SK-N-SH treated with all-trans-retinoic acid at 6 μM for 48 hours (cell line): ENCODE measurements around the gene ATOH8.
A peak's percentile ranks its signal among the peaks of the same experiment; 100 is the strongest.

Experiments
- ATAC-seq: fragments of 200-7000 bp; cut with Tn5 transposase; 3 replicates; pipeline ENCODE4 v1.9.1; 2020; ENCODE audit warnings: mild to moderate bottlenecking, moderate library complexity
- ARNTL ChIP-seq: fragments of 450-650 bp; formaldehyde crosslinking; IDR thresholded peaks from 2 replicates; pipeline ENCODE4 v1.5.0; 2020; ENCODE audit warnings: low read depth, mild to moderate bottlenecking, moderate library complexity, borderline replicate concordance
- BACH2 ChIP-seq: fragments of 250-450 bp; sonication (Bioruptor Pico); IDR thresholded peaks from 2 replicates; pipeline ENCODE4 v1.9.0; 2021; ENCODE audit warnings: mild to moderate bottlenecking, borderline replicate concordance
- CSDC2 ChIP-seq: fragments of 250-450 bp; sonication (Bioruptor Pico); IDR thresholded peaks from 2 replicates; pipeline ENCODE4 v1.5.0; 2020; ENCODE audit warnings: mild to moderate bottlenecking, moderate library complexity
- ESRRG ChIP-seq: fragments of 250-450 bp; sonication (Bioruptor Pico); IDR thresholded peaks from 2 replicates; pipeline ENCODE4 v1.6.1; 2021; ENCODE audit warnings: mild to moderate bottlenecking
- GLIS3 ChIP-seq: fragments of 250-450 bp; sonication (Bioruptor Pico); IDR thresholded peaks from 2 replicates; pipeline ENCODE4 v1.5.0; 2020; ENCODE audit warnings: mild to moderate bottlenecking, moderate library complexity
- ISL1 ChIP-seq: fragments of 250-450 bp; sonication (Bioruptor Pico); IDR thresholded peaks from 2 replicates; pipeline ENCODE4 v2.1.2; 2022; ENCODE audit warnings: mild to moderate bottlenecking, moderate library complexity
- OSR1 ChIP-seq: fragments of 250-450 bp; sonication (Bioruptor Pico); IDR thresholded peaks from 2 replicates; pipeline ENCODE4 v1.8.0; 2022; ENCODE audit warnings: moderate library complexity, mild to moderate bottlenecking, inconsistent platforms
- POU6F1 ChIP-seq: fragments of 250-450 bp; sonication (Bioruptor Pico); IDR thresholded peaks from 2 replicates; pipeline ENCODE4 v1.8.0; 2021; ENCODE audit warnings: low read depth, mild to moderate bottlenecking, moderate library complexity, borderline replicate concordance
- PPARA ChIP-seq: fragments of 250-450 bp; sonication (Bioruptor Pico); IDR thresholded peaks from 2 replicates; pipeline ENCODE4 v1.5.0; 2020; ENCODE audit warnings: mild to moderate bottlenecking, borderline replicate concordance
- RARB ChIP-seq: fragments of 250-450 bp; sonication (Bioruptor Pico); IDR thresholded peaks from 2 replicates; pipeline ENCODE4 v1.8.0; 2021; ENCODE audit warnings: mild to moderate bottlenecking, moderate library complexity
- SNAI2 ChIP-seq: fragments of 250-450 bp; sonication (Bioruptor Pico); IDR thresholded peaks from 2 replicates; pipeline ENCODE4 v1.5.0; 2020; ENCODE audit warnings: mild to moderate bottlenecking, moderate library complexity
- TCF4 ChIP-seq: fragments of 250-450 bp; sonication (Bioruptor Pico); IDR thresholded peaks from 2 replicates; pipeline ENCODE4 v1.8.0; 2021; ENCODE audit warnings: mild to moderate bottlenecking, moderate library complexity, borderline replicate concordance
- TOX ChIP-seq: fragments of 250-450 bp; sonication (Bioruptor Pico); IDR thresholded peaks from 2 replicates; pipeline ENCODE4 v1.8.0; 2021; ENCODE audit warnings: mild to moderate bottlenecking, moderate library complexity, borderline replicate concordance
- ZC3H10 ChIP-seq: fragments of 250-450 bp; sonication (Bioruptor Pico); IDR thresholded peaks from 2 replicates; pipeline ENCODE4 v1.5.1; 2021; ENCODE audit warnings: mild to moderate bottlenecking, moderate library complexity
- ZFP3 ChIP-seq: fragments of 250-450 bp; sonication (Bioruptor Pico); IDR thresholded peaks from 2 replicates; pipeline ENCODE4 v1.5.0; 2020; ENCODE audit warnings: mild to moderate bottlenecking, moderate library complexity
- ZNF565 ChIP-seq: fragments of 450-650 bp; formaldehyde crosslinking; conservative IDR thresholded peaks from 2 replicates; pipeline ENCODE4 v1.5.0; 2020; ENCODE audit warnings: low read depth, mild to moderate bottlenecking, moderate library complexity
- ZNF70 ChIP-seq: fragments of 450-650 bp; formaldehyde crosslinking; IDR thresholded peaks from 2 replicates; pipeline ENCODE4 v1.5.0; 2020; ENCODE audit warnings: mild to moderate bottlenecking, moderate library complexity
- ZNF8 ChIP-seq: fragments of 450-650 bp; formaldehyde crosslinking; IDR thresholded peaks from 2 replicates; pipeline ENCODE4 v1.5.0; 2020; ENCODE audit warnings: mild to moderate bottlenecking, moderate library complexity
- TF ChIP-seq, protein P1 (sequence below): fragments of 250-450 bp; sonication (Bioruptor Pico); IDR thresholded peaks from 2 replicates; pipeline ENCODE4 v1.5.0; 2020; ENCODE audit warnings: mild to moderate bottlenecking, moderate library complexity
- TF ChIP-seq, protein P2 (sequence below): fragments of 250-450 bp; sonication (Bioruptor Pico); IDR thresholded peaks from 2 replicates; pipeline ENCODE4 v1.5.1; 2021; ENCODE audit warnings: mild to moderate bottlenecking, moderate library complexity
- TF ChIP-seq, protein P3 (sequence below): fragments of 250-450 bp; sonication (Bioruptor Pico); IDR thresholded peaks from 2 replicates; pipeline ENCODE4 v1.8.0; 2020; ENCODE audit warnings: mild to moderate bottlenecking, moderate library complexity, borderline replicate concordance
- TF ChIP-seq, protein P4 (sequence below): fragments of 250-450 bp; sonication (Bioruptor Pico); IDR thresholded peaks from 2 replicates; pipeline ENCODE4 v1.5.1; 2020; ENCODE audit warnings: low read depth, mild to moderate bottlenecking, moderate library complexity

The ATOH8 gene

GRCh38 chr2:85785027-85785822 lies 31.4 kb downstream of the ATOH8 start:
- ATAC-seq = peak; percentile 77
- TF ChIP-seq RARB (CRISPR knock-in tag) = no peak
- TF ChIP-seq, protein P1, sequence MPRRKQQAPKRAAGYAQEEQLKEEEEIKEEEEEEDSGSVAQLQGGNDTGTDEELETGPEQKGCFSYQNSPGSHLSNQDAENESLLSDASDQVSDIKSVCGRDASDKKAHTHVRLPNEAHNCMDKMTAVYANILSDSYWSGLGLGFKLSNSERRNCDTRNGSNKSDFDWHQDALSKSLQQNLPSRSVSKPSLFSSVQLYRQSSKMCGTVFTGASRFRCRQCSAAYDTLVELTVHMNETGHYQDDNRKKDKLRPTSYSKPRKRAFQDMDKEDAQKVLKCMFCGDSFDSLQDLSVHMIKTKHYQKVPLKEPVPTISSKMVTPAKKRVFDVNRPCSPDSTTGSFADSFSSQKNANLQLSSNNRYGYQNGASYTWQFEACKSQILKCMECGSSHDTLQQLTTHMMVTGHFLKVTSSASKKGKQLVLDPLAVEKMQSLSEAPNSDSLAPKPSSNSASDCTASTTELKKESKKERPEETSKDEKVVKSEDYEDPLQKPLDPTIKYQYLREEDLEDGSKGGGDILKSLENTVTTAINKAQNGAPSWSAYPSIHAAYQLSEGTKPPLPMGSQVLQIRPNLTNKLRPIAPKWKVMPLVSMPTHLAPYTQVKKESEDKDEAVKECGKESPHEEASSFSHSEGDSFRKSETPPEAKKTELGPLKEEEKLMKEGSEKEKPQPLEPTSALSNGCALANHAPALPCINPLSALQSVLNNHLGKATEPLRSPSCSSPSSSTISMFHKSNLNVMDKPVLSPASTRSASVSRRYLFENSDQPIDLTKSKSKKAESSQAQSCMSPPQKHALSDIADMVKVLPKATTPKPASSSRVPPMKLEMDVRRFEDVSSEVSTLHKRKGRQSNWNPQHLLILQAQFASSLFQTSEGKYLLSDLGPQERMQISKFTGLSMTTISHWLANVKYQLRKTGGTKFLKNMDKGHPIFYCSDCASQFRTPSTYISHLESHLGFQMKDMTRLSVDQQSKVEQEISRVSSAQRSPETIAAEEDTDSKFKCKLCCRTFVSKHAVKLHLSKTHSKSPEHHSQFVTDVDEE (CRISPR knock-in tag) = no peak
- TF ChIP-seq SNAI2 = no peak
- TF ChIP-seq ESRRG (CRISPR knock-in tag) = no peak
- TF ChIP-seq TOX (CRISPR knock-in tag) = no peak
- TF ChIP-seq ZNF70 (CRISPR knock-in tag) = no peak
- no peak for TF ChIP-seq ZFP3 (CRISPR knock-in tag)
- TF ChIP-seq ZC3H10 = no peak
- no peak for TF ChIP-seq CSDC2 (CRISPR knock-in tag)
- TF ChIP-seq BACH2 = no peak
- no peak for TF ChIP-seq ISL1 (CRISPR knock-in tag)
- TF ChIP-seq POU6F1 (CRISPR knock-in tag) = no peak
- TF ChIP-seq, protein P2, sequence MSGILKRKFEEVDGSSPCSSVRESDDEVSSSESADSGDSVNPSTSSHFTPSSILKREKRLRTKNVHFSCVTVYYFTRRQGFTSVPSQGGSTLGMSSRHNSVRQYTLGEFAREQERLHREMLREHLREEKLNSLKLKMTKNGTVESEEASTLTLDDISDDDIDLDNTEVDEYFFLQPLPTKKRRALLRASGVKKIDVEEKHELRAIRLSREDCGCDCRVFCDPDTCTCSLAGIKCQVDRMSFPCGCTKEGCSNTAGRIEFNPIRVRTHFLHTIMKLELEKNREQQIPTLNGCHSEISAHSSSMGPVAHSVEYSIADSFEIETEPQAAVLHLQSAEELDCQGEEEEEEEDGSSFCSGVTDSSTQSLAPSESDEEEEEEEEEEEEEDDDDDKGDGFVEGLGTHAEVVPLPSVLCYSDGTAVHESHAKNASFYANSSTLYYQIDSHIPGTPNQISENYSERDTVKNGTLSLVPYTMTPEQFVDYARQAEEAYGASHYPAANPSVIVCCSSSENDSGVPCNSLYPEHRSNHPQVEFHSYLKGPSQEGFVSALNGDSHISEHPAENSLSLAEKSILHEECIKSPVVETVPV (CRISPR knock-in tag) = no peak
- no peak for TF ChIP-seq PPARA
- TF ChIP-seq ZNF8 (CRISPR knock-in tag) = no peak
- TF ChIP-seq GLIS3 = no peak
- TF ChIP-seq, protein P3, sequence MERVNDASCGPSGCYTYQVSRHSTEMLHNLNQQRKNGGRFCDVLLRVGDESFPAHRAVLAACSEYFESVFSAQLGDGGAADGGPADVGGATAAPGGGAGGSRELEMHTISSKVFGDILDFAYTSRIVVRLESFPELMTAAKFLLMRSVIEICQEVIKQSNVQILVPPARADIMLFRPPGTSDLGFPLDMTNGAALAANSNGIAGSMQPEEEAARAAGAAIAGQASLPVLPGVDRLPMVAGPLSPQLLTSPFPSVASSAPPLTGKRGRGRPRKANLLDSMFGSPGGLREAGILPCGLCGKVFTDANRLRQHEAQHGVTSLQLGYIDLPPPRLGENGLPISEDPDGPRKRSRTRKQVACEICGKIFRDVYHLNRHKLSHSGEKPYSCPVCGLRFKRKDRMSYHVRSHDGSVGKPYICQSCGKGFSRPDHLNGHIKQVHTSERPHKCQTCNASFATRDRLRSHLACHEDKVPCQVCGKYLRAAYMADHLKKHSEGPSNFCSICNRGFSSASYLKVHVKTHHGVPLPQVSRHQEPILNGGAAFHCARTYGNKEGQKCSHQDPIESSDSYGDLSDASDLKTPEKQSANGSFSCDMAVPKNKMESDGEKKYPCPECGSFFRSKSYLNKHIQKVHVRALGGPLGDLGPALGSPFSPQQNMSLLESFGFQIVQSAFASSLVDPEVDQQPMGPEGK (CRISPR knock-in tag) = no peak
- no peak for TF ChIP-seq ARNTL (CRISPR knock-in tag)
- TF ChIP-seq ZNF565 (CRISPR knock-in tag) = no peak
- no peak for TF ChIP-seq OSR1 (CRISPR knock-in tag)

GRCh38 chr2:85785871-85786270 lies 32.1 kb downstream of the ATOH8 start:
- no peak for TF ChIP-seq ISL1 (CRISPR knock-in tag)
- TF ChIP-seq, protein P2 (CRISPR knock-in tag) = no peak
- no peak for TF ChIP-seq ZFP3 (CRISPR knock-in tag)
- TF ChIP-seq GLIS3 = no peak
- TF ChIP-seq SNAI2 = no peak
- TF ChIP-seq, protein P1 (CRISPR knock-in tag) = no peak
- no peak for TF ChIP-seq RARB (CRISPR knock-in tag)
- TF ChIP-seq POU6F1 (CRISPR knock-in tag) = no peak
- TF ChIP-seq BACH2 = no peak
- no peak for TF ChIP-seq PPARA
- TF ChIP-seq, protein P4, sequence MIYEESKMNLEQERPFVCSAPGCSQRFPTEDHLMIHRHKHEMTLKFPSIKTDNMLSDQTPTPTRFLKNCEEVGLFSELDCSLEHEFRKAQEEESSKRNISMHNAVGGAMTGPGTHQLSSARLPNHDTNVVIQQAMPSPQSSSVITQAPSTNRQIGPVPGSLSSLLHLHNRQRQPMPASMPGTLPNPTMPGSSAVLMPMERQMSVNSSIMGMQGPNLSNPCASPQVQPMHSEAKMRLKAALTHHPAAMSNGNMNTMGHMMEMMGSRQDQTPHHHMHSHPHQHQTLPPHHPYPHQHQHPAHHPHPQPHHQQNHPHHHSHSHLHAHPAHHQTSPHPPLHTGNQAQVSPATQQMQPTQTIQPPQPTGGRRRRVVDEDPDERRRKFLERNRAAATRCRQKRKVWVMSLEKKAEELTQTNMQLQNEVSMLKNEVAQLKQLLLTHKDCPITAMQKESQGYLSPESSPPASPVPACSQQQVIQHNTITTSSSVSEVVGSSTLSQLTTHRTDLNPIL (CRISPR knock-in tag) = no peak
- TF ChIP-seq ZNF70 (CRISPR knock-in tag) = no peak
- TF ChIP-seq TCF4 (CRISPR knock-in tag) = no peak
- no peak for TF ChIP-seq OSR1 (CRISPR knock-in tag)
- no peak for TF ChIP-seq TOX (CRISPR knock-in tag)
- no peak for TF ChIP-seq ZC3H10
- peak; percentile 3 for ATAC-seq
